ENCODE results near the gene DPP6.

Gene DPP6

DNA sequence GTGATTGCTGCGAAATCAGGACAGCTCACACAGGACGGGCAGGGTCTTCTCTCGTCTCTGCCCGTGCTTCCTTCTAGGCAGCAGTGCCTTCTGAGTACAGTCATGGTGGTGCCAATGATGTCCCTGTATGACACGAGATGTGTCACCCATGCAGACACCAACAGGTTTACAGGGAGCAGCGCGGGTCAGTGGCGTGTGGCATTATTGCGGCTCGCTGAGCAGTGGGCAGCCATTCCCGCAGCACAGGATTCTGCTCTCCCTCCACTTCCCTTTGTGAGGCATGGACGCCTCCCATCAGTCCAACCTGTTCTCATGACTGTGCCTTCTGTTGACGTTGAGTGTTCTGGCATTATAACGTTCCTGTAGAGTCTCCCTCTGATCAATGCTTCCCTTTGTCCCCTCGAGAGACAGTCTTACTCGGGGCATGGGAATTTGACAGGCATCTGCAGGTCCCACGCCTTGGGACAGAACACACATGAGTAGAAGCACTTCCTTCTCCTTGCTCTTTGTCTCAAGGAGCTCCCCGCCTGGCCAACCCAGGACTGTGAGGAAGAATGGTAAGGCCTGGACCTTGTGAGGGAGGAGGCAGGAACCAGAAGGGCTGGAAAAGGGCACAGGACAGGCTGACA, 731.2 kb downstream of the DPP6 start:
- Histone ChIP-seq H3K4me1 (no peaks in the 10 kb centered on the region), H2AFZ (no peak overlapping the region), H3K4me3 (ENCODE audit: low read depth, low read length) (no peak overlapping the region), H3K4me2 (ENCODE audit: low read length) (no peak overlapping the region), H3K79me2 (no peaks in the 10 kb centered on the region), H3K27ac (no peak overlapping the region), H3K9me3 (ENCODE audit: control insufficient read depth, low read length) (no peaks in the 10 kb centered on the region), H3K9ac (no peak overlapping the region), H3K36me3 (ENCODE audit: control insufficient read depth, insufficient read depth, low read length) (no peaks in the 10 kb centered on the region), H3K27me3 (ENCODE audit: control insufficient read depth, insufficient read depth, low read length) (no peaks in the 10 kb centered on the region)
- TF ChIP-seq, protein P1, sequence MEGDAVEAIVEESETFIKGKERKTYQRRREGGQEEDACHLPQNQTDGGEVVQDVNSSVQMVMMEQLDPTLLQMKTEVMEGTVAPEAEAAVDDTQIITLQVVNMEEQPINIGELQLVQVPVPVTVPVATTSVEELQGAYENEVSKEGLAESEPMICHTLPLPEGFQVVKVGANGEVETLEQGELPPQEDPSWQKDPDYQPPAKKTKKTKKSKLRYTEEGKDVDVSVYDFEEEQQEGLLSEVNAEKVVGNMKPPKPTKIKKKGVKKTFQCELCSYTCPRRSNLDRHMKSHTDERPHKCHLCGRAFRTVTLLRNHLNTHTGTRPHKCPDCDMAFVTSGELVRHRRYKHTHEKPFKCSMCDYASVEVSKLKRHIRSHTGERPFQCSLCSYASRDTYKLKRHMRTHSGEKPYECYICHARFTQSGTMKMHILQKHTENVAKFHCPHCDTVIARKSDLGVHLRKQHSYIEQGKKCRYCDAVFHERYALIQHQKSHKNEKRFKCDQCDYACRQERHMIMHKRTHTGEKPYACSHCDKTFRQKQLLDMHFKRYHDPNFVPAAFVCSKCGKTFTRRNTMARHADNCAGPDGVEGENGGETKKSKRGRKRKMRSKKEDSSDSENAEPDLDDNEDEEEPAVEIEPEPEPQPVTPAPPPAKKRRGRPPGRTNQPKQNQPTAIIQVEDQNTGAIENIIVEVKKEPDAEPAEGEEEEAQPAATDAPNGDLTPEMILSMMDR (IDR thresholded peaks at IDR 0.05) = no peak

DNA sequence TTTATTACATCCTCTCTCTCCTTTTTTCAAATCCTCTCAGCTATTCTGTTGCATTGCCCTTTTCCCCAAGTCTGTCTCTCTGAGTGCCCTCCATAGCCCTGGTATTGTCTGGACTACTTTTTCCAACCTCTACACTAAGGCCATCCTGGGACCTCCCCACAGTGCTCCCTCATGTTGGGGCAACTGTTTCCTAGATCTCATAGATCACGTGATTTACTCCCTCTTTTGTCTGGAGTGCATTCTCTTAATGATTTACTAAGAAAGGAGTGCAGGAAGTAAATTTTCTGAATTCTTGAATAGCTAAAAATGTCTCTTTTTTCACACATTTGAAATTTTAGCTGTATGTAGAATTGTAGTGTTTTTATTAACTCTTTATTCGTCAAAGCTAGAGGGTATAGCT, 733.7 kb downstream of the DPP6 start:
- Histone ChIP-seq H3K27ac (no peak overlapping the region), H3K9ac (no peak overlapping the region), H3K36me3 (ENCODE audit: control insufficient read depth, insufficient read depth, low read length) (no peaks in the 10 kb centered on the region), H3K4me2 (ENCODE audit: low read length) (no peak overlapping the region), H3K27me3 (ENCODE audit: control insufficient read depth, insufficient read depth, low read length) (no peaks in the 10 kb centered on the region), H3K4me3 (ENCODE audit: low read depth, low read length) (no peak overlapping the region), H2AFZ (no peak overlapping the region), H3K9me3 (ENCODE audit: control insufficient read depth, low read length) (no peaks in the 10 kb centered on the region), H3K79me2 (no peaks in the 10 kb centered on the region), H3K4me1 (no peaks in the 10 kb centered on the region)
- TF ChIP-seq, protein P1 (IDR thresholded peaks at IDR 0.05) = no peak

DNA sequence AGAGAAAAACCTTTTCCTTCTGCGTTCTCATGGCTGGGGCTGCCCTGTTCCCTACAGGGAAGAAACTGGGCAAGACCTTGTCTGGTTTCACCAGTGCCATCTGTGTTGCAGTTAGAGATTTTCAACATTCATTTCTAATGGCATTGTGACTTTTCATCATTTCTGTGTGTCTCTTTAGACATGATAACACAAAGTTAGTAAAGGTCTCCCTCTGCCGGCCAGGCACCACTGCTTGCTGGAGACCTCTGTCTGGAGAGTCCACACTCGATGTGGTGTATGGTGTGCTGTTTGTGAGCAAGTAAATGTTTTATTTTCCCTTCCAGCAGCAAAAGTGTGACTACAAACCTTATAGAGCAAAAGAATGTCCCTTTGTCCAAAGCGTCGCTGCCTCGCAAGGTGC, 737.2 kb downstream of the DPP6 start:
- TF ChIP-seq, protein P1 (IDR thresholded peaks at IDR 0.05) = peak; percentile 33
- Histone ChIP-seq H3K9me3 (ENCODE audit: control insufficient read depth, low read length) (no peaks in the 10 kb centered on the region), H3K4me3 (ENCODE audit: low read depth, low read length) (no peak overlapping the region), H3K27ac (no peak overlapping the region), H3K9ac (no peak overlapping the region), H3K36me3 (ENCODE audit: control insufficient read depth, insufficient read depth, low read length) (no peaks in the 10 kb centered on the region), H3K4me1 (peaks cover 3% of the 10 kb centered on the region), H3K27me3 (ENCODE audit: control insufficient read depth, insufficient read depth, low read length) (no peaks in the 10 kb centered on the region), H2AFZ (no peak overlapping the region), H3K79me2 (no peaks in the 10 kb centered on the region), H3K4me2 (ENCODE audit: low read length) (no peak overlapping the region)

DNA sequence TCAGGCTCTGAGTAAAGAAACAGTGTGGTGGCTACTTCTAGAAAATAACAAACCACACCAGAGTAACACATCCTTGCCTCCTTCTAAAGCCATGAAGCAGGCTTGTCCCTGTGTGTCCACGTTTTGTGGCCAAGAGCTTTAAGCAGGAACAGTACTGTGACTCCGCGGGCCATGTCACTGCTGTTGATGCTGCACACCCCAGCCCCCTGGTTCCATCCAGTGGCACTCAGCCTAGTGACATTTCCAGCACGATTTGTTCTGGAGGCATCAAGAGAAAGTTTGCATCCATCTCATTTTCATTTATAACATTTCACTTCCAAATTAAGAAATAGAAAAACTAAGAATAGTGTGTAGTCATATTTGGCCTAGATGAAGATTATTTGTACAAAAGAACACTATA, 739.4 kb downstream of the DPP6 start:
- H3K79me2 ChIP-seq = no peaks in the 10 kb centered on the region
- no peak overlapping the region for H3K9ac ChIP-seq
- H3K4me3 ChIP-seq (ENCODE audit: low read depth, low read length) = no peak overlapping the region
- no peaks in the 10 kb centered on the region for H3K9me3 ChIP-seq (ENCODE audit: control insufficient read depth, low read length)
- H3K27me3 ChIP-seq (ENCODE audit: control insufficient read depth, insufficient read depth, low read length) = no peaks in the 10 kb centered on the region
- no peaks in the 10 kb centered on the region for H3K36me3 ChIP-seq (ENCODE audit: control insufficient read depth, insufficient read depth, low read length)
- no peak overlapping the region for H2AFZ ChIP-seq
- peaks cover 3% of the 10 kb centered on the region for H3K4me1 ChIP-seq
- H3K27ac ChIP-seq = no peak overlapping the region
- TF ChIP-seq, protein P1 (IDR thresholded peaks at IDR 0.05) = no peak
- no peak overlapping the region for H3K4me2 ChIP-seq (ENCODE audit: low read length)

DNA sequence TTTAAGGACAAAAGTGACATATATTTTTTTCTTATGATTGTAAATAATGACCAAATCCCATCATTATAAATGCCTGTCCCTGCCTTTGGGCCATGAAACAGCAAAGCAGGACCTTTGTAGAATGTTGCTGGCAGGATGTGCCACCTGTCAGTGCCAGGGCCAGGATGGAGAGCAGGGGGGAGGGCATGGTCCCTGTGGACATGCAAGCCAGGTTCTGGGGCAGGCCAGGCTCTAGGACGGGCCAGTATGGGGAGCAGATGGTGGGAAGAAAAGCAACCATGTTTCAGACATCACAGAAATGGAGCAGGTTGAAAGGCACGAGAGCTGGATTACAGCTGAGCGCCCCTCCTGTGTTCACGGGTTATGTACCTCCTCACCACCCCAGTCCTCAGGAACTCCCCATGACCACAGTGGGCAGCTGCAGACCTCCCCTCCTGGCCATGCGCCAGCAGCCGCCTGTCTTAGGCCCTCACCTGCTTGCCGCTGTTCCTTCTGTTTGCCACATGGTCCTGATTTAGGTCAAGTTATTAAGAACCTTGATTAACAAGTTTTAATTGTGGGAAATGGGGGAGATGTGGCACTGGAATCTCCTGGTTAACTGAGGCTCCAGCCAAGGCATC, 740.3 kb downstream of the DPP6 start:
- H3K4me1 ChIP-seq = peaks cover 3% of the 10 kb centered on the region
- H3K4me3 ChIP-seq (ENCODE audit: low read depth, low read length) = no peak overlapping the region
- TF ChIP-seq, protein P1 (IDR thresholded peaks at IDR 0.05) = no peak
- H3K79me2 ChIP-seq = no peaks in the 10 kb centered on the region
- H3K9me3 ChIP-seq (ENCODE audit: control insufficient read depth, low read length) = no peaks in the 10 kb centered on the region
- H3K27me3 ChIP-seq (ENCODE audit: control insufficient read depth, insufficient read depth, low read length) = no peaks in the 10 kb centered on the region
- H3K9ac ChIP-seq = no peak overlapping the region
- H3K36me3 ChIP-seq (ENCODE audit: control insufficient read depth, insufficient read depth, low read length) = no peaks in the 10 kb centered on the region
- no peak overlapping the region for H2AFZ ChIP-seq
- no peak overlapping the region for H3K27ac ChIP-seq
- H3K4me2 ChIP-seq (ENCODE audit: low read length) = no peak overlapping the region
